NCI-H2029 treated with DMSO at 0.1 percent for 48 hours (cell line): ENCODE measurements around the gene GFI1B.

ENCODE experiments used
- DNase-seq: peaks from one replicate; lab custom pipeline; 2025; lab: John Stamatoyannopoulos, UW

The GFI1B gene

GRCh38 chr9:133009906-133010582, 31.6 kb downstream of the GFI1B start:
- DNase-seq = no peak

GRCh38 chr9:133014696-133015095, 36.2 kb downstream of the GFI1B start:
- no peak for DNase-seq

- no peak for DNase-seq
Measured at GRCh38 chr9:133023117-133023890, 44.8 kb downstream of the GFI1B start.

- DNase-seq = no peak
Measured at GRCh38 chr9:133026426-133026825, 47.9 kb downstream of the GFI1B start.

GRCh38 chr9:133027134-133027533, 48.6 kb downstream of the GFI1B start:
- DNase-seq = no peak

GRCh38 chr9:133028221-133028620, 49.7 kb downstream of the GFI1B start:
- DNase-seq = no peak

- no peak for DNase-seq
Measured at GRCh38 chr9:133029994-133030316, 51.5 kb downstream of the GFI1B start.

- DNase-seq = peak; percentile 99
Measured at GRCh38 chr9:133030317-133031129, 52.0 kb downstream of the GFI1B start, which contains the start of gene GTF3C5. Gene GTF3C5 (plus strand): TSS chr9:133030997. CDS start chr9:133031012, 15 bp downstream.

- no peak for DNase-seq
Measured at GRCh38 chr9:133031130-133031422, 52.6 kb downstream of the GFI1B start.

- no peak for DNase-seq
Measured at GRCh38 chr9:133031496-133031911, 53.0 kb downstream of the GFI1B start.

- no peak for DNase-seq
Measured at GRCh38 chr9:133032171-133032570, 53.7 kb downstream of the GFI1B start.

- DNase-seq = no peak
Measured at GRCh38 chr9:133035669-133036068, 57.2 kb downstream of the GFI1B start.

- no peak for DNase-seq
Measured at GRCh38 chr9:133037775-133038515, 59.5 kb downstream of the GFI1B start.

- DNase-seq = peak; percentile 7
Measured at GRCh38 chr9:133040892-133041479, 62.5 kb downstream of the GFI1B start.
